ENCODE results near the gene RTL10. TPM values are rescaled to one million over a fixed set of nuclear protein-coding genes. Genes with fewer than 3 reads are reported as not detected.

Gene RTL10
- total RNA-seq, 1 donor from 2014 or later = 21.4 TPM

GRCh38 chr22:19902245-19902715 is 47.6 kb upstream of the RTL10 start:
- Histone ChIP-seq H3K27me3 (no peaks in the 10 kb centered on the region), H3K4me3 (no peak overlapping the region), H3K4me1 (no peaks in the 10 kb centered on the region), H3K27ac (no peak overlapping the region), H3K9me3 (no peaks in the 10 kb centered on the region), H3K36me3 (peaks cover 0 to 9% of the 10 kb centered on the region in 2 donors)
- no peak for TF ChIP-seq CTCF (IDR thresholded peaks at IDR 0.05)
- TF ChIP-seq POLR2AphosphoS5 (IDR thresholded peaks at IDR 0.05; ENCODE audit: insufficient read depth in 1 of 2, low read depth in 1 of 2) = no peak
- TF ChIP-seq POLR2A (IDR thresholded peaks at IDR 0.05) = no peak
- intact Hi-C loops (cut with DNase I) = no loop called here
- DNase-seq (ENCODE audit: extremely low spot score in 2 of 2) = no peak

GRCh38 chr22:19901577-19902244 is 47.0 kb upstream of the RTL10 start:
- Histone ChIP-seq H3K4me3 (no peak overlapping the region), H3K27me3 (no peaks in the 10 kb centered on the region), H3K27ac (no peak overlapping the region), H3K9me3 (no peaks in the 10 kb centered on the region), H3K36me3 (peaks cover 0 to 9% of the 10 kb centered on the region in 2 donors), H3K4me1 (no peaks in the 10 kb centered on the region)
- DNase-seq (ENCODE audit: extremely low spot score in 2 of 2) = no peak
- TF ChIP-seq POLR2A (IDR thresholded peaks at IDR 0.05) = no peak
- TF ChIP-seq CTCF (IDR thresholded peaks at IDR 0.05) = no peak
- TF ChIP-seq POLR2AphosphoS5 (IDR thresholded peaks at IDR 0.05; ENCODE audit: insufficient read depth in 1 of 2, low read depth in 1 of 2) = no peak
- intact Hi-C loops (cut with DNase I) = no loop called here

GRCh38 chr22:19900707-19901436 is 46.2 kb upstream of the RTL10 start:
- TF ChIP-seq POLR2A (IDR thresholded peaks at IDR 0.05) = no peak
- TF ChIP-seq POLR2AphosphoS5 (IDR thresholded peaks at IDR 0.05; ENCODE audit: insufficient read depth in 1 of 2, low read depth in 1 of 2) = no peak
- TF ChIP-seq CTCF (IDR thresholded peaks at IDR 0.05) = no peak
- H3K36me3 ChIP-seq = peaks cover 0 to 9% of the 10 kb centered on the region in 2 donors

GRCh38 chr22:19898831-19899567 is 44.3 kb upstream of the RTL10 start:
- intact Hi-C loops (cut with DNase I) = no loop called here
- H3K27me3 ChIP-seq = no peaks in the 10 kb centered on the region
- TF ChIP-seq POLR2A (IDR thresholded peaks at IDR 0.05) = no peak
- TF ChIP-seq CTCF (IDR thresholded peaks at IDR 0.05) = no peak
- no peak for TF ChIP-seq POLR2AphosphoS5 (IDR thresholded peaks at IDR 0.05; ENCODE audit: insufficient read depth in 1 of 2, low read depth in 1 of 2)
- H3K27ac ChIP-seq = no peak overlapping the region
- no peaks in the 10 kb centered on the region for H3K9me3 ChIP-seq
- no peak overlapping the region for H3K4me3 ChIP-seq
- DNase-seq (ENCODE audit: extremely low spot score in 2 of 2) = no peak
- no peaks in the 10 kb centered on the region for H3K4me1 ChIP-seq
- peaks cover 0 to 9% of the 10 kb centered on the region in 2 donors for H3K36me3 ChIP-seq

More at GRCh38 chr22:19900707-19901436, 46.2 kb upstream of the RTL10 start:
- H3K27ac ChIP-seq = no peak overlapping the region
- H3K27me3 ChIP-seq = no peaks in the 10 kb centered on the region
- no peak overlapping the region for H3K4me3 ChIP-seq
- no peaks in the 10 kb centered on the region for H3K4me1 ChIP-seq
- no peaks in the 10 kb centered on the region for H3K9me3 ChIP-seq
- no peak for DNase-seq (ENCODE audit: extremely low spot score in 2 of 2)
- intact Hi-C loops (cut with DNase I) = no loop called here
